ENCODE measurements around the gene DMGDH.

Gene DMGDH

DNA sequence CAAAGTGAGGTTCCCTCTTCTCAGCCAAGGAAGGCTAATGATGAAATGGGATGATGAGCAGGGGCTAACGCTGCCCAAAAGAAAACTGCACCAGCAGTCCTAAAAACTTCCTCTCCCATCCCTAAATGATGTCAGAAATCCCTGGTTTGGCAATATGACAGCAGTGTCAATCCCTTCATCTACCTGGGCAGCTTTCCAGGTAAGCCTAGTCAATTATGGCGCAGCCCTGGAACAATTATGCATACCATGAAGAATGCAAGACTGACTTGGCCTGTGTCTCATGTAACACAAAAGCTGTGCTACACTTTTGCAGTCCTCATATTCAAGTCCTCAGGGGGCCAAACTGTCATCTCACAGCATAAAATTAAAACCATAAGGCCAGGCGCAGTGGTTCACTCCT, 7.0 kb downstream of the DMGDH start:
- DNase-seq, result no peak

DNA sequence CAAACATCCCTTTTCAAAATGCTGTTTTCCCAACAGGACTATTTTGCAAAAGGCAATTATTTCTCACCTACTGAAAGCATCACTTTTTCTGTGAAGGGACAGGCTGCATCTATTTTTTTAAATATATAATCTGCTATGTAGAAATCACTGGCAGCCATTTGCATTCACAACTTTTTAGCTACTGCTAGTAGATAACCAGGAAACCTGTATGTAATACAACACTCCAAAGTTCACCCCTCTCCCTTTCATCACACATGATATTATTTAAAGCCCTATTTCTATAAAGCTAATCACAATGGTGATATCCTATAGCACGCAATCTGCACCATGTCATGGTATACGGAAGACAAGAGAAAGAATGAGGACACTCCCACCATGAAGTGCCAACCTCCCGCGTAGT, 9.8 kb downstream of the DMGDH start:
- DNase-seq, result no peak

DNA sequence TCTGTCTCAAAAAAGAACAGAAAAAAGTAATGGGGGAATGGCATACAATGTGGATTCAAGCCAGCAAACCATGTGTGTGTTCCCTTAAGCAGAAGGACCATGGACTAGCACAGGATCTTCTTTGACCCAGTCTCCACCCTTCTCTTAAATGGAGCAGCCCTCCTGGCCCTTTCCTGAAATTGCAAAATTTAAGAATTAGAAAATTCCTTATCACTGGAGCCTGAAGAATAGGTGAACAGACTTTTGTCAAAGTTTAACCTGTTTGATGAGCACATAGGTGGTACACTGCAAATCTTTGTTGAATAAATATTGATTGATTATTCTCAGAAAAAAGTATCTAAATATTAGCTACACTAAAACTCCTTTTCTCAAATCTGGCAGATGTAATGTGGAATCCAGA, 12.6 kb downstream of the DMGDH start:
- no peak for DNase-seq

DNA sequence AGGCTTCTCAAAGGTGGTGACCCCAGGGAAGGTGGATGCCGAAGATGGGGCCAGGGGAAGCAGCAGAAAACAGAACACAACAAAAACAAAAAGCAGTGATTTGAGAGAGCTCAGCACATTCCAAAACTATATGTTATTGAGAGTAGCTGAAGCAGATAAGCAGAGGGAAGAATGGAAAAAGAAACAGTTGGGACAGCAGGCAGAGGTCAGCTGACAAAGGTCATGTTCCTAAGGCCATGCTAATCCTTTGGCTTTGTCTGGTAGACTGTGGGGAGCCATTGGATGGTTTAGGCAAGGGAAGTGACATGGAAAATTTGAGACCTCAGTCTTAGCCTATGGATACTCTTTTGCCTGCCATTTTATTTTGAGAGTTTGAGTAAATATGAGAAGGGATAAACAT, 14.5 kb downstream of the DMGDH start:
- DNase-seq, result no peak

DNA sequence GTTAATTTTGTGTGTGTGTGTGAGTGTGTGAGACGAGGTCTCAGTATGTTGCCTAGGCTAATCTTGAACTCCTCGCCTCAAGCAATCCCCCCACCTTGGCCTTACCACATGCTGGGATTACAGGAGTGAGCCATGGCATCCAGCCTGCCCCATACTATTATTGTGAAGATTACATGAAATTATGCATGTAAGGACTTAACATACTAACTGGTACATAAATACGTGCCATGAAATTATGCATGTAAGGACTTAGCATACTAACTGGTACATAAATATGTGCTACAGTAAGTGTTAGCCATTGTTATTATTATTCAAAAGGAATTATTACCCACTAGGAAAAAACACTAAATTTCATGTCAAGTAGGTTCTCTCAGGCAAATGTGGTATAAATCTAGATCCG, 16.2 kb downstream of the DMGDH start:
- no peak for DNase-seq

DNA sequence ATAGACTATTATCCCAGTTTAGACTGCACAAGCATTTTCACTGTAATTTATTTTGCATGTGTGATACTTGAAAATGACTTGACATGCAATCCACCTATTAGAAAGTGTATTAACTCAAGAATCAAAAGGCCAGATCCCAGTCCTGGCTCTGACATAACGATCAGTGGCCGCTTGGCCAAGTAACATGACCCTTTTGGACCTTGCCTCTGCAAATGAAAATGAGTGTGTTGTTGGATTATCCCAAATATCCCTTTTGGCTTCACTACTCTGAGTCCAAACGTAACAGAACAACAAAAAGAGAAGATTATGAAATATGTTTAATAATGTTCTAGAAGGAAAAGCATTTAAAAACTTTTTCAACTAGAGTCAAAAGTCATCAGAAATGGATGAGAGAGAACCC, 19.0 kb downstream of the DMGDH start:
- no peak for DNase-seq

DNA sequence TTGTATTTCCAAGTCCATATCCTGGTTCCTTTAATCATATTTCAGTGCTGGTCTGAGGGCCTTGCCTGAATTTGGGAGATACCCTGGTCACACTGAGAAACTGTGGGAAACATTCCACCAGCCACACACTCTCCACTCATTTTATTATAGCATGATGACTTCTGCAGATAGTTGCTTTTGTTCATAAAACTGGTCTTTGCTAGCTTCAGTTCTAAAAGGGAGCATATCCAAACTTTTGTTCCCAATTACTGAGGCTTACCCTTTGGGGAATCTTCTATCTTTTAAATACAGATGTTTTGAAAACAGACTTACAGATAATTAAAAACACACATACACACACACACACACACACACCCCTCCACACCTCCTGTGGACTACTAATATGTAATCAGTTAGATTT, 21.0 kb downstream of the DMGDH start:
- no peak for DNase-seq

DNA sequence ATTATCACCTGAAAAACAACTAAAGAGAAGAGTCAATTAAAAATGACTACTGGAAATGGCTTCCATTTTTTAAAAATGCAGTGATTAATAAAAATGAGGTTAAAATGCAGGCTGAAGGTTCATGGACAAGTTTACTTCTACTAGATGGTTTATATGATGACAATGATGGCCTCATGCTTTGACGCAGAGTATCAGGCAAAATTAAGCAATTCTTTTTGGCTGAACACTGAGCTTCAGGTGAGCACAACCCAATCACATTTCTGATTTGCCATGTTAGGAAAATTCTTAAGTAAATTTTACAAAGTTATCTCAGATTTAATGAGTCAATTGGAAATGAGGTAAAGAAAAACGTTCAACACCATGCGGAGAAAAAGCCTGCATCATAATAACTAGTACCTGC, 22.3 kb downstream of the DMGDH start:
- DNase-seq, result no peak

DNA sequence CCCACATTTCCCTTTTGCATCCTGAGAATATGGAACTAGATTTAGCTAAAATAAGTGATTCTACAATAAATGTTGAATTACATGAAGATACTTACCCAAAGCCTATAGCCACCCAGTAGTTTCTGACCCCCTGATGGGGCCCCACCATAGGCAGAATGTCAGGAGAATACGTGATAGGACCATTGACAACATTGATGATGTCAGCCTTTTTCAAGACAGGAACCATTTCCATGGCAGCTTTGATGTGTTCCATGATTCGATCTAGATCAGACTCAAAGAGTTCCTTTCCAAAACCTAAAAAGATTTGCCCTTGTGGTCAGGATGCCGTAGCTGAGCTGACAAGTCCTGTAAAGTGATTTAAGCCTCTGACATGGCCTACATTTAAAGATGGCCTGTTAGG, 27.3 kb downstream of the DMGDH start:
- no peak for DNase-seq

DNA sequence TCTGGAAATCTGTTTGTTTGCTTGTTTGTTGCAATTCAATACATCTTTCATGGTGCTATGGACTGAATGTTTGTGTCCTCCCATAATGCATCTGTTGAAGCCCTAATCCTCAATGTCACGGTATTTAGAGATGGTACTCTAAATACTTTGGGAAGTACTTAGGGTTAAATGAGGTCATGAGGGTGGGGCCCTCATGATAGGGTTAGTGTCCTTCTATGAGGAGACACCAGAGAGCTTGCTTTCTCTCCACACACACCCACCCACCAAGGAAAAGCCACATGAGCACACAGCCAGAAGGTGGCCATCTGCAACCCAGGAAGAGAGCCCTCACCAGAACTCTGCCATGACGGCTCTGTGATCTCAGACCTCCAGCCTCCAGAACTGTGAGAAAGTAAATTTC, 32.7 kb downstream of the DMGDH start:
- DNase-seq, result no peak

DNA sequence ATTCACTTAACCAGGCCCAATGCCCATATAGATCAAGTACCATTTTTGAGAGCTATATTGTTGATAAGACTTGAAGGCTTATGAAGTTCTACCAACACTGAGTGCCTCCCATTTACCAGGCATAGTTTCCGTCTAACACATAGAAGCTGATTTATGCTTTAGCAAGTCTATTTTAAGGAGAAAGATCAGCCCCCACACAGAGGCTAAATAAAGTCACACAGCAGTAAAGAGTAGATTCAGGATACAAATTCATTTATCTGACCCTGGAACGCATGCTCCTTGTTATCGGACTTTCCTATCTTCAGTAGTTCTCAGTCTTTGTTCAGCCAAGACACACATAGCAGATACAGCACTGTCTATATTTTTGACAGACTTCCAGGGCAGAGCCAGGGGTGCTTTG, 34.2 kb downstream of the DMGDH start:
- no peak for DNase-seq

DNA sequence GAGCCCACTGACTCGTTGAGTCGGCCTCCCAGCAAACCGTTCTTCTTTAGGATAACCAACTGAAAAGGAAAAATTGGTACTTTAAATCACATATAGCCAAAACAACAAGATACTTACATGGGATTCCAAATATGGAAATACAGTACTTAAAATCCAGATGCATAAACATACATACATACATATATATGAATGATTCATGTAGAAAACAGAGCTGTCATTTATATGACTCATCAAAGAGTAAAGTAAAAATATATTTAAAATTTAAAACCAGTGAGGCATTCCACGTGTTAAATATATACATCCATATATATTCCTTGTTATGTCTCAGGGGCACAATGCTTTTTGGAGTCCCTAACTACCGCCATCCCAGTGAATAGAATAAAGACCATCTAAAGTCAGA, 36.7 kb downstream of the DMGDH start:
- no peak for DNase-seq

DNA sequence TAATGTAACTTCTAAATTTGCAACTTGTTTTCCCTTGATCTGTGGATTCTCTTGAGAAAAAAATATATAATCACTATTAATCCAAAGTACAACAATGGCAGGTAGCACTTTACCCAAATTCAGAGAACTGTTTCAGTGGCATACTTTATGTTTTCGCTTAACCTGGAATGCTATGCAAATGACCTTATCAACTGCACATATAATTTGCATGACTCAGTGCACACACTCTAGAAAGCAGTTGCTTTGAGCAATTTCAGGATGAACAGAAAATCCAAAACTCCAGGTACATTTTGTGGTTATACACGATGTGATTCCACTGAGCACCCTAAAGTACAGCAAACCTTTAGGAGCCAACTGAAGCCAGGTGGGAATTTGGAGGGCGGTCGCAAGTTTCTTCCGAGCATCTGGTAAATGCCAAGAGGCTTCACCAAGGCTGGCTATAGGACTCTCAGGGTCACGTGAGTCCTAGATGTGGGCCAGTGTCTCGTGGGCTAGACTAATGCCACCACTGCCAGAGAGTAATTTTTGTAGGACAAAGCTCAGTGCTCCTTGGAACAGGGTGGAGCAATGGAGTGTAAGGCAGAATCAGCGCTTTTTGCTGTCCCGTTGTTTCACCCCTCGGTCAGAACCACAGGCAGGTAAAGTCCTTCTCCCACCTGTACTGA, 37.3 kb downstream of the DMGDH start:
- no peak for DNase-seq

DNA sequence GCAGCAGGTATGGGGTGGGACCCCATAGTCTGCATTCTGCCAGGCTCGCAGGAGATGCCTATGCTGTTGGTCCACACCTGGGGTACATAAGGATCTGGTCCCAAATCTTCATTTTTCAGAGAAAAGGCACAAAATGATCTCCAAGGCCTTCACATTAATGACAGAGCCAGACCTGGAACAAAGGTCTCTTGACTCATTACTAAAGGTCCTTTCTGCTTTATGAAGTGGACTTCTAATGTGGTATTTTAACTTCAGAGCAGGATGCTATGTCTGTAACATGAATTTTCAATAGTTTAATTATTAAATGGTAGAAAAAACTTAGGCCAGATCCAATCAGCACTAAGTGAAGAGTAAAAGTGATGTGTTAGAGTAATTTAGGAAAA, 38.0 kb downstream of the DMGDH start:
- no peak for DNase-seq

DNA sequence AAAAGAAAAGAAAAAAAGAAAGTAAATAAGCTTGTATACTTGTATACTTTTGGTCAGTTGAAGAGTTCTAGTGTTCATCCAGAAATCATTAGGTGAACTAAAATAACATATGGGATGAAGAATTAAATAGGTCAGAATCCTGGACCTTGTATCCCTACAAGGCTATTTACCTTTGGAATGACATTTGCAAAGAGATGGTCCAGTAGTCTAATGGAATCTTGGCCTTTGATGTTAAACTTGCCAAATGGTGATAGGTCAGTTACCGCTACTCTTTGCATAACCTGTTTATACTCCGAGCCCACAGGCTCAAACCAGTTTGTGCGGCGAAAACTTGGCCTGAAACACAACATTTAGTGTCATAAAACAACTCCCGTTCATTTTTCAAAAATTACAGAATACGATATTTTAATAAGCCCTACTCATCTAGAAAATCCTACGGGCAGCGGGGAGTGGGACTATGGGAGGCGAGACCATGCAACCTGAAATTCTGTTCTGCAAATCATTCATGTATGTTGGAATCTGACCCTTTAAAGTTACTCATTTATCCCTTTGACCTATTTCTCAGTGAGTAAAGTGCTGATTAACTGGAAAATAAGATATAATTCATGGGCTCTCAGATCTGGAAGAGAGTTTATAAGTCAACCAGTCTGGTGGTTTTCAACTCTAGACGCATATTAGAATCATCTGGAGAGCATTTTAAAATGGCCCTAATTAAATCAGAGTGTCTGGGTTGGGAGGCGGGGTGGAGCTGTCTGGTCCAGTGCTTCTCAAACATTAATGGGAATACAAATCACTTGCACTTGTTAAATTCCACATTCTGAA, 38.6 kb downstream of the DMGDH start:
- no peak for DNase-seq

DNA sequence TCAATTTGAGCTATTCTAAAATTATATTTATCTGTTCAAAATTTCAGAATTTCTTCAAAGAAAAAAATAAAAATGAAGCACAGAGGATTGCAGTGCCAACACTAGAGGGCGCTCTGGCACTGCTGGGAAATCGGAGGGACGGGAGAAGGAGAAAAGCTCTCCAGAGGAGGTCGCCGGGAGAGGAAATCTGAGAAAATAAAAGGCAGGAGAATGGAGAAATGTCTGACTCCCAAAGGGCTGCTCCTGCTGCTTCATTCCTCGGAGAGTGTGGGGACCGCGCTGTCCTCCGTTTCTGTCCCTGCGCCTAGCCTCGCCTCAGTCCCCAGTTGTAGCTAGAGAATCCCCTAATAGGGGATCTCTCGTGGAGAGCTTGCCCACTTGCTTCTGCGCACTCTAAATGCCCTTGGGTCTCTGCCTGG, 44.4 kb downstream of the DMGDH start:
- DNase-seq, result peak; percentile 58 to 69

DNA sequence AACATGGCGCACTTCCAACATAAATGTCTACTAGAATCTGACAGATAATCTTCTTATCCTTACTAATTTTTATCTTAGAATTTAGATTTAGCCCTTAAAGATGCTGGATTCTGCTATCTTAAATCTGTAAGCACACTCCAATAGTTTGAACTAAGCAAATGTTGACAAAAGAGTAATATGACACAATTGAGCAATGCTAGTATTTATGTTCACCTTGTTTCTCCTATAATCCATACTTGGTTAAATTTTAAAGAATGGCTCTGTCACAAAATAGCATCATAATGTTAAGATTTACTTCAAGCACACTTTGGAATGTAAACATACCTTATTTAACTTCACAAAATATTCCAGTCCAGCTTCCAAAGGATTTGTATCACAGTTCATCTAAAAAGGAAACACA, 45.5 kb downstream of the DMGDH start:
- no peak for DNase-seq

DNA sequence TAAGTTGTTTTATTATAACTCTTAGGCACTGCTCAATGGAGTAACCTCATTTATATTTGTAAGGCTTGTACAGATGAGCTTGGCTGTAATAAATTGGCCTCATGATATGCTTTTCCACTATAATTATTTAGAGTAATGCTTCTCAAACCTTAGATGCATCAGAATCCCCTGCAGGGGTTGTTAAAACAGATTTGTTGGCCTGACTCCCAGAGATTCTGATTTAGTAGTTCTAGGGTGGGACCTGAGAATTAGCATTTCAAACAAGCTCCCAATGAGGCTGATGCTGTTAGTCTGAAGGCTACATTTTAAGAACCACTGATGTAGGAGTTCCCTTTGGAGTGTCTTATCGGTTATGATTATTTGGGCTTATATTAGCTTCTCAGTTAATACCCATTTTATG, 46.1 kb downstream of the DMGDH start:
- no peak for DNase-seq

DNA sequence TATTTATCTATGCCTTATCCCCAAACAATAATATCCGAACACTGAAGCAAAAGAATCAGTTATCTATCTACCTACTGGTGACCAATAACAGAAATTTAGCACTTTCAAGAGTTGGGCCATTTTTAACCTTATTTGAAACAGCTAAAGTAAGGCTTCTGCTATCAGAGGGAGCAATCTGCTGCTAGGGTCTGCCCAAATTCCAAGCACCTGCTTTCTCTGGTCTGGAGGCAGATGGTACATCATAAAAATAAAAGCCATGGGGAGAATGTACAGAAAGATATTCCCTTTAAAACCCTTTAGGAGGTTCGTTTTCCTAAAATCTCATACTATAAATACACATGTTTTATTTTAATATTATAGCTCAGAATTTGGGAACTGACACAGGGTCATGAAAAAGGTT, 46.7 kb downstream of the DMGDH start:
- no peak for DNase-seq

DNA sequence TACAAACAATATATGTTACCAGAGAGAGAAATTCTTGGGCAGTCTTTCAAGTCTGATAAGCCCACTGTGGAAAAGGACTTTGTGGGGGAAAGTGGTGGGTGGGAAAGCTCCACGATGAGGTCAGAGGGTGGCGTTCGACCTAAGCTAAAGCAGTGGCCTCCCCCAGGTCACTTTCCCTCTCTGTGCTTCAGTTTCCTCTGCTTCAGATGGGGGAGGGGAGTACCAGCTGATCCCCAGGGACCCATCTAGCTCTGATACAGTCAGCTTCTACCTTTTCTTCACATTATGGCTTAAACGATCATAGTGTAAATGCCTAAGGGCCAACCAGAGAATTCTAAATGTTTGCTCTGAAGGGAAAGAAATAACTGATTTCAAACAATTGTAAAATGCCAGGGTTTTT, 47.7 kb downstream of the DMGDH start:
- DNase-seq, result no peak

DNA sequence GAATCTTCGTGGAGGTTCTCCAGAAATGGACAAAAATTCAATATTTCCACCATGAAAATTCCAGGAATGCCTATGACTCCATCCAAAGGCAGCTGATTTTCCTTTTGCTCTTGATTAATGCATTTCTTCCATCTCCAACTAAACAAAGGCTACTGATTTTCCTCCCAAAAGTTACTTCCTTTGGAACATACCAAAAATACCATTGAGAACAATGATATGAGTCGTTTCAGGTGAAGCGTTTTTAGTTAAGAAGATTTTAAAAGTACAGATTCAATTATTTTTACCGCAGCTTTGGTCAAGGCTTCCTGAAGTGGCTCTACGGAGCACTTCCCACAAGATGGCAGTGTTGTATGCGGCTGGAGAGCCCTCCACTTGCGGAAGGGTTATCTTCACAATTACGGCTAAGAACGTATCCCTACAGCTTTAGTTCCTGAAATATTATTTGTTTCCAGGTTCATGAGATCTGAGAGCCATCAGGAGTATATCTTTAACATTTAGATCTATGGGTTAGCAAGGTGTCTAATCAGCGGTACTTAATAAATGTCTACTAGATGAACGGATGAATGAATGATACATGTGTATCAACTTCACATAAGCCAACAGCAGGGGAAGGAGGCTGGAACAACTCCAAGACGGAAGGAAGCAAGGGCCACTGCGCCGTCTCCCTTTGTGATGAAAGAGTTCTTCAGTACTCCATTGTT, 48.5 kb downstream of the DMGDH start:
- DNase-seq, result peak; percentile 46 to 56

DNA sequence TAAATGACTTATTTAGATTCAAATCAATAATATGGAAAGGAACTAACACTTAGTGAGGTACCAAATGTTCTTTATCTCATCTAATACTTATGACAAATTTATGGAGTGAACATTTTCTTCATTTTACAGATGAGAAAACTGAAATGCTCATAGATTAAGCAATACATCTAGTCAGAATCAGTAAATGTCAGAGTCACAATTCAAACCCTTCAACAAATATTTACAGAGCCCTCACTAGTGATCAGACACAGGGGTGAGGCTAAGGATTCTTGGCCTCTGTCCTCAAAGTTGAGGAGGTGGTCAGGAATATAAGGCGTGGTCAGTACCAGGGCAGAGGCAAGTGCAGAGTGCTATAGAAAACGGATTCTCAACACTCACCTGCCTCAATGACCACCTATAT, 54.8 kb downstream of the DMGDH start:
- DNase-seq, result no peak

DNA sequence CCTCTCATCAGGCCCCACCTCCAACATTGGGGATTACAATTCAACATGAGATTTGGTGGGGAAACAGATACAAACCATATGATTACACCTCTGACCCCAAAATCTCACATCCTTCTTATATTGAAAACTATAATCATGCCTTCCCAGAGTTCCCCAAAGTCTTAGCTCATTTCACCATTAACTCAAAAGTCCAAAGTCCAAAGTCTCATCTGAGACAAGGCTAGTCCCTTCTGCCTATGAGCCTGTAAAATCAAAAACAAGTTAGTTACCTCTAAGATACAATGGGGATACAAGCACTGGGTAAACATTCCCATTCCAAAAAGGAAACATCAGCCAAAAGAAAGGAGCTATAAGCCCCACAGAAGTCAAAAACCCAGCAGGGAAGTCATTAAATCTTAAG, 57.6 kb downstream of the DMGDH start:
- no peak for DNase-seq

DNA sequence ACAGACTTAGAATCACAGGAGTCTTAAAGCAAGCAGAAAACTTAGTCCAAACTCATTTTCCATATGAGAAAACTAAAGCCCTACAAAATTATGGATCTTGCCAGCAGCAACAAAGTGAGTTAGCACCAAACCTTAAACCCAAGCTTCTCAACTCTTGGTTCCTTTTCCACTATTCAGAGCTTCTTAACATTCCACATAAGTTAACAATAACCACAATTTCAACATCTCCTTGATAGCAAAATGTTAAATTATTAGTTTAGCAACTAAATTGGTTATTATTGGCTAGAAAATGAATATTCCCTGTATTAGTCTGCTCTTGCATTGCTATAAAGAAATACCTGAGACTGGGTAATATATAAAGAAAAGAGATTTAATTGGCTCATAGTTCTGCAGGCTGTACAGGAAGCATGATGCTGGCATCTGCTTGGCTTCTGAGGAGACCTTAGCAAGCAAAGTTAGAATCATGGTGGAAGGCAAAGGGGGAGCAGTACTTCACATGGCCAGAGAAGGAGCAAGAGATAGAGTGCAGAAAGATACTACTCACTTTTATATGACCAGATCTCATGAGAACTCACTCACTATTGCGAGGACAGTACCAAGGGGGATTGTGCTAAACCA, 58.1 kb downstream of the DMGDH start:
- no peak for DNase-seq
